ENCODE results near the gene HDAC4. TPM values are rescaled to one million over a fixed set of nuclear protein-coding genes. Genes with fewer than 3 reads are reported as not detected.

HDAC4 gene
- polyA plus RNA-seq, 1 experiment = 4.4 TPM

DNA sequence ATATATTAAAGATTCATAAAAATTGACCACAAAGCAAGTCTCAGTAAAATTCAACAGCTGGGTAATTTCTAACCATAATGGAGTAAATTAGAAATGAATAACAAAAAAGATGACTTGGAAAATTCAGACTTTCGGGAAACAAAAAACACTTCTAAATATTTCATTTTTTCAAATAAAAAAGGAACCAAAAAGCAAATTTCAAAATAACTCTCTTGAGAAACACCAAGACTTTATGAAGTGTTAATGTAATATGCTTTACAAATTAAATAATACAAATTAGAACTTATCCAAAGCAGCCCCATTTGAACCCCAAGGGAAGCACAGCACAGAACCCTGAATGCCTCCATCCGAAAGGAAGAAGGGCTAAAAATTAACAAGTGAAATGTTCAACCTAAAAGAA, 175.9 kb downstream of the HDAC4 start:
- CTCF ChIA-PET = interaction anchor here (0.7 to 1.2 kb wide), 2 partner anchors 12 to 85 kb away, joined by 3 read pairs; no protein-coding TSS in a partner anchor
- POLR2A ChIA-PET = no interaction called here
- Histone ChIP-seq H3K4me3 (ENCODE audit: low read depth, low read length) (no peak overlapping the region), H3K36me3 (ENCODE audit: control insufficient read depth, insufficient read depth, low read length) (no peaks in the 10 kb centered on the region; the same call in 1 of the 2 replicates), H3K27me3 (ENCODE audit: control insufficient read depth, insufficient read depth, low read length) (no peaks in the 10 kb centered on the region)
- TF ChIP-seq, protein P1, sequence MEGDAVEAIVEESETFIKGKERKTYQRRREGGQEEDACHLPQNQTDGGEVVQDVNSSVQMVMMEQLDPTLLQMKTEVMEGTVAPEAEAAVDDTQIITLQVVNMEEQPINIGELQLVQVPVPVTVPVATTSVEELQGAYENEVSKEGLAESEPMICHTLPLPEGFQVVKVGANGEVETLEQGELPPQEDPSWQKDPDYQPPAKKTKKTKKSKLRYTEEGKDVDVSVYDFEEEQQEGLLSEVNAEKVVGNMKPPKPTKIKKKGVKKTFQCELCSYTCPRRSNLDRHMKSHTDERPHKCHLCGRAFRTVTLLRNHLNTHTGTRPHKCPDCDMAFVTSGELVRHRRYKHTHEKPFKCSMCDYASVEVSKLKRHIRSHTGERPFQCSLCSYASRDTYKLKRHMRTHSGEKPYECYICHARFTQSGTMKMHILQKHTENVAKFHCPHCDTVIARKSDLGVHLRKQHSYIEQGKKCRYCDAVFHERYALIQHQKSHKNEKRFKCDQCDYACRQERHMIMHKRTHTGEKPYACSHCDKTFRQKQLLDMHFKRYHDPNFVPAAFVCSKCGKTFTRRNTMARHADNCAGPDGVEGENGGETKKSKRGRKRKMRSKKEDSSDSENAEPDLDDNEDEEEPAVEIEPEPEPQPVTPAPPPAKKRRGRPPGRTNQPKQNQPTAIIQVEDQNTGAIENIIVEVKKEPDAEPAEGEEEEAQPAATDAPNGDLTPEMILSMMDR (IDR thresholded peaks at IDR 0.05; ENCODE audit: insufficient read depth, low read depth, low read length) = no peak
- DNase-seq (ENCODE audit: low read depth) = no peak

- no peaks in the 10 kb centered on the region; the same call in 1 of the 2 replicates for H3K36me3 ChIP-seq (ENCODE audit: control insufficient read depth, insufficient read depth, low read length)
- no peak overlapping the region for H3K4me3 ChIP-seq (ENCODE audit: low read depth, low read length)
- TF ChIP-seq, protein P1 (IDR thresholded peaks at IDR 0.05; ENCODE audit: insufficient read depth, low read depth, low read length) = no peak
- no peaks in the 10 kb centered on the region for H3K27me3 ChIP-seq (ENCODE audit: control insufficient read depth, insufficient read depth, low read length)
- DNase-seq (ENCODE audit: low read depth) = no peak
- CTCF ChIA-PET = interaction anchor here (0.7 kb wide), 1 partner anchor 86 kb away, joined by 3 read pairs; no protein-coding TSS in a partner anchor
- POLR2A ChIA-PET = no interaction called here
These were observed 176.6 kb downstream of the HDAC4 start for GRCh38 chr2:239224199-239224570.

DNA sequence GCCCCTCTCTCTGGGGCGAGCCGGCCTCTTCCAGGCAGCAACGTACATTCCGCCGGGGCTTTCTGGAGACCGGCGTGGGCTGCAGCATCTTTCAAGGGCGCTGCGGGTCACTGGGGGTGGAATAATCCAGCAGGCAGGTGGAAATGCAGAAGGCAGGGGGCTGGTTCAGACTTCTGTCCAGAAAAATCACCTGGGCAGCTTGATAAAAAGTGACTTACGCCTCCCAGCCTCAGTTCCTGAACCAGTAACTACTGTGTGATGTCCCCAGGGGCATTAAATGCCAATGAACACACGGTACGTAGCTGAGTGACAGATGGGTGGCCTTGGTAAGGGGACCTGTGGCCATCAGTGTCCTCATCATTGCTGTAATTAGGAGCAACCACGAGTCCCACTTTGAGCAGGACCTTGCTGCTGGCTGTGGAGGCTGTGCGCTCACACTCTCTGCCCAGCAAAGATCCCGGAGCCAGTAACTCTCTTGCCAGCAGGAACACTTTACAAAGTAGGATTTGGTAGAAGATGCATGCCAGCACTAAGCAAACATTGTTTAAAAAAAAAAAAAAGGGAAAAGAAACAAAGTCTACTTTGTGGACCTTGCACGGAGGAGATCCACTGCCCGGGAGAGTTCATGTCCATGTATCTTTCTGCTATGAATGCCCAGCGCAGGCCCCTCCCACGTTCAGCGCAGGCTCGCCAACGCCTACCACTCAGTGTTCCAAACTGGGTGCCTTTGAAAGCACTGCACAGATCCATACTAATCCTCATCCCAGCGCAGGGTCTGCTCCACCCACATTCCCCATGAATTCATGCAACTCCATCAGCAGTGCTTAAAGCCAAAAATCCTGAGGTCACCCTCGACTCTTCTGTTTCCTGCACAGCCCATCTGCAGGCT, 177.3 kb downstream of the HDAC4 start:
- ChIA-PET POLR2A (no interaction called here), CTCF (no interaction called here)
- H3K27me3 ChIP-seq (ENCODE audit: control insufficient read depth, insufficient read depth, low read length) = no peaks in the 10 kb centered on the region
- TF ChIP-seq, protein P1 (IDR thresholded peaks at IDR 0.05; ENCODE audit: insufficient read depth, low read depth, low read length) = no peak
- no peak for DNase-seq (ENCODE audit: low read depth)
- H3K4me3 ChIP-seq (ENCODE audit: low read depth, low read length) = no peak overlapping the region
- H3K36me3 ChIP-seq (ENCODE audit: control insufficient read depth, insufficient read depth, low read length) = no peaks in the 10 kb centered on the region; the same call in 1 of the 2 replicates

DNA sequence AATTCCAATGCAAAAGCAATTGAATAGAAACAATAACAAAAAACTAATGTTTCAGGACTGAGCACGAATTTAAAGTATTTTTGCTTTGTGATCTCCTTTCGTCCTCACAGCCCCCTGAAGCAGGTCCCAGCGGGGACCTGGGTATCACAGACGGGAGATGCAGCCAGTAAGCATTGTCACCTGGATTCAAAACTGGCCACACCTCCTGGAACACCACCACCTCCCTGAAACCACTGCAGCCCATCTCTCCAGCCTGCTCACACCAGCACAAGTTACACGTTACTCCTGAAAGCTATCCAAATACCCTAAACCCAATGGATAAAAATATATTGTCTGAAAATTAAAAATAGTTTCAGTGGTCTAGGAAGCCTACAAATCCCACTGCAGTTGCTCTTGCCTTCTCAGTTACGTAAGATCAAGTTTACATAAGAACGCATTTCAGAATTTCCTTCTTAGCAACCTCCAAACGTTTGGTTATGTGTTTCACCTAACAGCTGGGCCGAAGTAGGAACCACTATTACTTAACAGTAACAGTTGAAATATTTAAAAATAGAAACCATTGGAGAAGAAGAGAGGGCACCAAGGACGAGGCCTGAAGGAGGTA, 178.0 kb downstream of the HDAC4 start:
- POLR2A ChIA-PET = no interaction called here
- TF ChIP-seq, protein P1 (IDR thresholded peaks at IDR 0.05; ENCODE audit: insufficient read depth, low read depth, low read length) = no peak
- H3K27me3 ChIP-seq (ENCODE audit: control insufficient read depth, insufficient read depth, low read length) = no peaks in the 10 kb centered on the region
- CTCF ChIA-PET = interaction anchor here (1.0 to 1.7 kb wide), 2 partner anchors 12 to 16 kb away, joined by 3 to 4 read pairs; no protein-coding TSS in a partner anchor
- no peak for DNase-seq (ENCODE audit: low read depth)
- no peaks in the 10 kb centered on the region; the same call in 1 of the 2 replicates for H3K36me3 ChIP-seq (ENCODE audit: control insufficient read depth, insufficient read depth, low read length)
- H3K4me3 ChIP-seq (ENCODE audit: low read depth, low read length) = no peak overlapping the region

DNA sequence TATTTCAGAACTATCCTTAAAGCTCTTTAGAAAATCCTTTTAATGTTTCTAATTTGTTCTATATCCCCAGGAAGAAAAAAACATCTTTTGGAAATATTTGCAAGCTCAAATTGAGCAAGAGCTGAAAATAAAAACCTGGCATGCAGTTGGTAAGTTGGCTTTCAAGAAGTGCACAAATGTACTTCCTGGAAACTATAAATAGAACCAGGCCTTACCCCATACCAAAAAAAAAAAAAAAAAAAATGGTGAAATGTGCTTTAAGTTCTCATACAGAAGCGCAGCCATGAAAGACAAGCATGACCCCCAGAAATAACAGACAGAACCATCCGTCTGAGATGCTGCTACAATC, 178.5 kb downstream of the HDAC4 start:
- Histone ChIP-seq H3K4me3 (ENCODE audit: low read depth, low read length) (peak overlapping the region; percentile 32), H3K36me3 (ENCODE audit: control insufficient read depth, insufficient read depth, low read length) (no peaks in the 10 kb centered on the region; the same call in 1 of the 2 replicates), H3K27me3 (ENCODE audit: control insufficient read depth, insufficient read depth, low read length) (no peaks in the 10 kb centered on the region)
- TF ChIP-seq, protein P1 (IDR thresholded peaks at IDR 0.05; ENCODE audit: insufficient read depth, low read depth, low read length) = no peak
- no peak for DNase-seq (ENCODE audit: low read depth)
- ChIA-PET POLR2A (interaction anchor here (0.7 kb wide), 1 partner anchor 73 kb away, joined by 11 read pairs; no protein-coding TSS in a partner anchor), CTCF (interaction anchor here (1.0 to 1.7 kb wide), 2 partner anchors 12 to 16 kb away, joined by 3 to 4 read pairs; no protein-coding TSS in a partner anchor)
